Keratinocyte (primary cell): ENCODE data around the gene TVP23C. TPM values are rescaled to one million over a fixed set of nuclear protein-coding genes. Genes with fewer than 3 reads are reported as not detected.

Experiments
- DNase-seq: peaks from one replicate; pipeline ENCODE4 v3.0.0-alpha.2; 2011; ENCODE audit warnings: low read depth, missing footprints, low spot score
- FAIRE-seq: peaks from 2 replicates; lab custom pipeline; 2011; peaks lifted over from hg19 to GRCh38; lab: Jason Lieb, UNC
- H2AFZ ChIP-seq: 2 replicates; pipeline ENCODE4 v1.6.0; 2012; ENCODE audit warnings: low read length, control low read depth, inconsistent platforms; ENCODE audit not compliant: control insufficient read depth
- H3K27ac ChIP-seq: 2 replicates; pipeline ENCODE4 v1.5.1; 2011; ENCODE audit warnings: low read length; ENCODE audit not compliant: control insufficient read depth, insufficient read depth
- H3K27me3 ChIP-seq: 3 replicates; pipeline ENCODE4 v1.6.0; 2011; ENCODE audit warnings: low read length; ENCODE audit not compliant: control insufficient read depth, insufficient read depth; ENCODE audit errors: extremely low read depth
- H3K36me3 ChIP-seq, 2 experiments: 2 replicates in 1 of 2; 3 replicates in 1 of 2; pipeline ENCODE4 v1.5.1; 2011; ENCODE audit warnings: low read length in 2 of 2, mild to moderate bottlenecking in 1 of 2; ENCODE audit not compliant: control insufficient read depth in 2 of 2, insufficient read depth in 2 of 2; ENCODE audit errors: extremely low read depth in 1 of 2
- H3K4me1 ChIP-seq: 3 replicates; pipeline ENCODE4 v1.5.1; 2011; ENCODE audit warnings: low read length; ENCODE audit not compliant: control insufficient read depth, insufficient read depth; ENCODE audit errors: extremely low read depth
- H3K4me2 ChIP-seq: 3 replicates; pipeline ENCODE4 v1.6.0; 2011; ENCODE audit warnings: low read depth, low read length; ENCODE audit not compliant: control insufficient read depth, insufficient read depth; ENCODE audit errors: extremely low read depth
- H3K4me3 ChIP-seq, 3 experiments: fragments of 200-600 bp in 1 of 3; sonication (generic) in 1 of 3; 2 replicates in 2 of 3; 3 replicates in 1 of 3; pipeline ENCODE4 v1.5.1; 2011 to 2016; ENCODE audit warnings: low read length in 3 of 3, mild to moderate bottlenecking in 3 of 3, control low read depth in 2 of 3, inconsistent platforms in 1 of 3, low read depth in 1 of 3, mixed read lengths in 1 of 3, mixed run types in 1 of 3, moderate library complexity in 1 of 3; ENCODE audit not compliant: control insufficient read depth in 2 of 3, insufficient read depth in 2 of 3; ENCODE audit errors: extremely low read depth in 1 of 3
- H3K79me2 ChIP-seq: 2 replicates; pipeline ENCODE4 v1.6.0; 2012; ENCODE audit warnings: low read length; ENCODE audit not compliant: control insufficient read depth, insufficient read depth
- H3K9ac ChIP-seq: 3 replicates; pipeline ENCODE4 v1.6.0; 2011; ENCODE audit warnings: low read length; ENCODE audit not compliant: control insufficient read depth, insufficient read depth; ENCODE audit errors: extremely low read depth
- H3K9me1 ChIP-seq: 3 replicates; pipeline ENCODE4 v1.6.0; 2011; ENCODE audit warnings: low read length; ENCODE audit not compliant: control insufficient read depth, insufficient read depth; ENCODE audit errors: extremely low read depth
- H3K9me3 ChIP-seq: 2 replicates; pipeline ENCODE4 v1.5.1; 2012; ENCODE audit warnings: low read depth, low read length; ENCODE audit not compliant: control insufficient read depth
- H4K20me1 ChIP-seq: 3 replicates; pipeline ENCODE4 v1.6.0; 2011; ENCODE audit warnings: low read length; ENCODE audit not compliant: control insufficient read depth, insufficient read depth; ENCODE audit errors: extremely low read depth
- CTCF ChIP-seq, 3 experiments: IDR thresholded peaks in 1 of 3; conservative IDR thresholded peaks in 1 of 3; optimal IDR thresholded peaks in 1 of 3; 2 replicates in 2 of 3; 3 replicates in 1 of 3; pipeline versions ENCODE3 to v1.5.1; 2011; ENCODE audit warnings: low read length in 3 of 3, mild to moderate bottlenecking in 3 of 3, moderate library complexity in 2 of 3, control low read depth in 1 of 3, inconsistent platforms in 1 of 3; ENCODE audit not compliant: insufficient read depth in 2 of 3; ENCODE audit errors: extremely low read depth in 1 of 3
- EZH2 ChIP-seq: IDR thresholded peaks from one replicate; pipeline ENCODE4 v1.6.1; 2012; ENCODE audit warnings: inconsistent platforms, mild to moderate bottlenecking, low read length, moderate library complexity
- dilution Hi-C: fragments of 300-500 bp; cut with MboI; formaldehyde crosslinking; loops from one replicate; pipeline ENCODE4 v1.7.0; 2020; ENCODE audit warnings: low sequenced_read_pairs; ENCODE audit not compliant: extremely low pct_ligation_motif_present
- polyA plus RNA-seq, 5 experiments: library from polyadenylated mRNA; depleted of rRNA in 3 of 5; stranded (reverse) in 3 of 5; stranded (forward) in 1 of 5; unstranded in 1 of 5; fragments of >200 nt; gene quantifications; 1 replicate in 1 of 5; 2 replicates in 3 of 5; 3 replicates in 1 of 5; pipeline versions ENCODE4 v1.2.1 to v1.2.3, GENCODE V29; 2011 to 2012; ENCODE audit warnings: missing spikeins in 2 of 5, low read depth in 1 of 5, low replicate concordance in 1 of 5

Gene TVP23C
- polyA plus RNA-seq, 1 donor (not counting 4 experiments of a cell fraction or from before 2014, with no cell fraction given), result 5.7 TPM

GRCh38 chr17:15465045-15465701, 98.1 kb downstream of the TVP23C start:
- Histone ChIP-seq H3K9me1 (no peaks in the 10 kb centered on the region), H4K20me1 (no peaks in the 10 kb centered on the region), H3K27me3 (no peaks in the 10 kb centered on the region), H3K79me2 (no peaks in the 10 kb centered on the region), H3K4me1 (no peaks in the 10 kb centered on the region), H3K9me3 (no peaks in the 10 kb centered on the region), H3K4me3 (no peak overlapping the region), H3K36me3 (no peaks in the 10 kb centered on the region), H2AFZ (no peak overlapping the region), H3K9ac (no peak overlapping the region), H3K27ac (no peak overlapping the region), H3K4me2 (no peak overlapping the region)
- dilution Hi-C loops, result no loop called here
- TF ChIP-seq EZH2 (no peak), CTCF (optimal IDR thresholded peaks at IDR 0.05 in 1 of 3, IDR thresholded peaks at IDR 0.05 in 1 of 3, conservative IDR thresholded peaks at IDR 0.05 in 1 of 3; ENCODE audit: extremely low read depth in 1 of 3, insufficient read depth in 2 of 3, low read length in 3 of 3) (no peak)
- peak; percentile 48 for FAIRE-seq
- no peak for DNase-seq

GRCh38 chr17:15464231-15464985, 98.9 kb downstream of the TVP23C start:
- H3K4me1 ChIP-seq, result no peaks in the 10 kb centered on the region
- no peaks in the 10 kb centered on the region for H3K9me1 ChIP-seq
- no peaks in the 10 kb centered on the region for H3K9me3 ChIP-seq
- no peak overlapping the region for H3K27ac ChIP-seq
- DNase-seq (no peak), FAIRE-seq (no peak)
- H4K20me1 ChIP-seq, result no peaks in the 10 kb centered on the region
- no peak for TF ChIP-seq EZH2
- no peak for TF ChIP-seq CTCF (optimal IDR thresholded peaks at IDR 0.05 in 1 of 3, IDR thresholded peaks at IDR 0.05 in 1 of 3, conservative IDR thresholded peaks at IDR 0.05 in 1 of 3; ENCODE audit: extremely low read depth in 1 of 3, insufficient read depth in 2 of 3, low read length in 3 of 3)
- H3K9ac ChIP-seq, result no peak overlapping the region
- dilution Hi-C loops, result no loop called here
- H3K4me3 ChIP-seq, result no peak overlapping the region
- H2AFZ ChIP-seq, result no peak overlapping the region
- H3K36me3 ChIP-seq, result no peaks in the 10 kb centered on the region
- no peak overlapping the region for H3K4me2 ChIP-seq
- H3K79me2 ChIP-seq, result no peaks in the 10 kb centered on the region
- H3K27me3 ChIP-seq, result no peaks in the 10 kb centered on the region
